ENCODE data around the gene MAP2K6. TPM values are rescaled to one million over a fixed set of nuclear protein-coding genes. Genes with fewer than 3 reads are reported as not detected.

Gene MAP2K6
- total RNA-seq, 1 experiment from 2014 or later, result 12.2 TPM

- 0 out of 2 replicates have a peak, but pooled peaks cover 3% of the 10 kb centered on the region for H3K4me1 ChIP-seq (ENCODE audit: insufficient read depth, low read length)
- no peaks in the 10 kb centered on the region for H3K9me2 ChIP-seq (replicated peaks; ENCODE audit: low read length)
- peak; percentile 29 for DNase-seq
- no peak overlapping the region for H2AFZ ChIP-seq (ENCODE audit: low read length)
- no peaks in the 10 kb centered on the region for H3K27me3 ChIP-seq (ENCODE audit: low read length)
- intact Hi-C loops (cut with micrococcal nuclease), result loop anchor here (5.0 kb wide), 3 partner anchors 152 to 1027 kb away; no protein-coding TSS in a partner anchor
- no peaks in the 10 kb centered on the region for H3F3A ChIP-seq (ENCODE audit: low read length, unreplicated experiment)
- no peak for TF ChIP-seq EZH2phosphoT487 (IDR thresholded peaks at IDR 0.05; ENCODE audit: borderline replicate concordance, low read length)
- no peak for TF ChIP-seq EZH2 (IDR thresholded peaks at IDR 0.05; ENCODE audit: low read length, unreplicated experiment)
- peak; percentile 64 for TF ChIP-seq CTCF (conservative IDR thresholded peaks at IDR 0.05; ENCODE audit: low read depth, low read length)
- no peak overlapping the region for H3K4me3 ChIP-seq (ENCODE audit: low read length)
- no peaks in the 10 kb centered on the region for H3K9me3 ChIP-seq (ENCODE audit: low read length)
- no peaks in the 10 kb centered on the region for H3K79me2 ChIP-seq (ENCODE audit: low read length)
- no peak overlapping the region for H3K9ac ChIP-seq (ENCODE audit: low read length)
- H3K27ac ChIP-seq (ENCODE audit: low read length), result no peak overlapping the region
- H3K36me3 ChIP-seq (ENCODE audit: low read depth, low read length), result no peaks in the 10 kb centered on the region
- POLR2A ChIA-PET (ENCODE audit: unreplicated experiment), result interaction anchor here (0.5 kb wide), 1 partner anchor 190 kb away, joined by 11 read pairs; no protein-coding TSS in a partner anchor
- H4K20me1 ChIP-seq (ENCODE audit: low read length), result no peaks in the 10 kb centered on the region
- H3K4me2 ChIP-seq (ENCODE audit: low read length), result no peak overlapping the region
- ATAC-seq, result no peak
- no TSS peak for BruUV-seq (replicated peaks)
- CTCF ChIA-PET, result interaction anchor here (0.6 to 3.6 kb wide), 6 partner anchors 46 to 1105 kb away, joined by 3 to 13 read pairs (median 6); no protein-coding TSS in a partner anchor
These were observed 110.4 kb downstream of the MAP2K6 start for GRCh38 chr17:69524854-69525253.

GRCh38 chr17:69525920-69526841 lies 111.7 kb downstream of the MAP2K6 start:
- H3K4me2 ChIP-seq (ENCODE audit: low read length), result no peak overlapping the region
- H3K9me3 ChIP-seq (ENCODE audit: low read length), result no peaks in the 10 kb centered on the region
- DNase-seq (peak; percentile 85), ATAC-seq (peak; percentile 69)
- POLR2A ChIA-PET (ENCODE audit: unreplicated experiment), result no interaction called here
- no peaks in the 10 kb centered on the region for H3F3A ChIP-seq (ENCODE audit: low read length, unreplicated experiment)
- no peaks in the 10 kb centered on the region for H4K20me1 ChIP-seq (ENCODE audit: low read length)
- CTCF ChIA-PET, result interaction anchor here (0.5 to 3.6 kb wide), 12 partner anchors 10 to 1104 kb away, joined by 3 to 19 read pairs (median 4); no protein-coding TSS in a partner anchor
- no TSS peak for BruUV-seq (replicated peaks)
- no peaks in the 10 kb centered on the region for H3K36me3 ChIP-seq (ENCODE audit: low read depth, low read length)
- intact Hi-C loops (cut with micrococcal nuclease), result loop anchor here (1.0 to 5.0 kb wide), 8 partner anchors 35 to 1104 kb away; no protein-coding TSS in a partner anchor
- no peaks in the 10 kb centered on the region for H3K9me2 ChIP-seq (replicated peaks; ENCODE audit: low read length)
- H3K4me1 ChIP-seq (ENCODE audit: insufficient read depth, low read length), result 0 out of 2 replicates have a peak, but pooled peaks cover 3% of the 10 kb centered on the region
- no peaks in the 10 kb centered on the region for H3K79me2 ChIP-seq (ENCODE audit: low read length)
- H3K27ac ChIP-seq (ENCODE audit: low read length), result no peak overlapping the region
- no peak overlapping the region for H3K4me3 ChIP-seq (ENCODE audit: low read length)
- H3K27me3 ChIP-seq (ENCODE audit: low read length), result no peaks in the 10 kb centered on the region
- no peak for TF ChIP-seq EZH2 (IDR thresholded peaks at IDR 0.05; ENCODE audit: low read length, unreplicated experiment)
- TF ChIP-seq EZH2phosphoT487 (IDR thresholded peaks at IDR 0.05; ENCODE audit: borderline replicate concordance, low read length), result no peak
- TF ChIP-seq CTCF (conservative IDR thresholded peaks at IDR 0.05; ENCODE audit: low read depth, low read length), result peak; percentile 97
- no peak overlapping the region for H3K9ac ChIP-seq (ENCODE audit: low read length)
- no peak overlapping the region for H2AFZ ChIP-seq (ENCODE audit: low read length)

Data from PC-3 (cell line).